ENCODE measurements around the gene DAPK2. TPM values are rescaled to one million over a fixed set of nuclear protein-coding genes. Genes with fewer than 3 reads are reported as not detected.

Gene DAPK2
- total RNA-seq, 4 donors from 2014 or later = 47.4 to 105 (median 78.7) TPM

GRCh38 chr15:64072812-64073211, 26.5 kb upstream of the DAPK2 start:
- Histone ChIP-seq H3K36me3 (peaks cover 2 to 4% of the 10 kb centered on the region in 2 donors), H3K4me3 (replicated peaks in 1 of 3) (no peak overlapping the region), H3K27me3 (no peaks in the 10 kb centered on the region), H3K27ac (peak overlapping the region in 1 of 3 donors; percentile 1), H3K9me3 (no peaks in the 10 kb centered on the region), H3K4me1 (peaks cover 0 to 19% of the 10 kb centered on the region in 2 donors)
- DNase-seq = no peak
- TF ChIP-seq POLR2A (IDR thresholded peaks at IDR 0.05) = no peak
- no peak for TF ChIP-seq CTCF (IDR thresholded peaks at IDR 0.05)
- intact Hi-C loops (cut with DNase I) = no loop called here
- 94% methylated on average over 2 of the region's 2 CpGs for WGBS, 2 donors

GRCh38 chr15:64071931-64072765, 25.9 kb upstream of the DAPK2 start:
- Histone ChIP-seq H3K9me3 (no peaks in the 10 kb centered on the region), H3K4me3 (replicated peaks in 1 of 3) (no peak overlapping the region), H3K4me1 (peaks cover 0 to 23% of the 10 kb centered on the region in 2 donors), H3K27ac (peak overlapping the region; percentile 52 to 75 (median 61)), H3K36me3 (peaks cover 2 to 4% of the 10 kb centered on the region in 2 donors), H3K27me3 (no peaks in the 10 kb centered on the region)
- TF ChIP-seq POLR2A (IDR thresholded peaks at IDR 0.05) (no peak), CTCF (IDR thresholded peaks at IDR 0.05) (no peak)
- intact Hi-C loops (cut with DNase I) = no loop called here
- DNase-seq = no peak
- 94 to 95% methylated on average over 4 of the region's 4 CpGs for WGBS, 2 donors

GRCh38 chr15:64070965-64071851, 24.9 kb upstream of the DAPK2 start:
- TF ChIP-seq POLR2A (IDR thresholded peaks at IDR 0.05) (peak in 1 of 2 donors; percentile 23), CTCF (IDR thresholded peaks at IDR 0.05) (no peak)
- 57 to 78% methylated on average over 5 to 8 of the region's 8 CpGs for WGBS, 2 donors
- H3K27ac ChIP-seq = peak overlapping the region; percentile 52 to 75 (median 61)

GRCh38 chr15:64070106-64070505, 23.8 kb upstream of the DAPK2 start:
- Histone ChIP-seq H3K9me3 (no peaks in the 10 kb centered on the region), H3K36me3 (peaks cover 1 to 2% of the 10 kb centered on the region in 2 donors), H3K4me1 (peaks cover 0 to 23% of the 10 kb centered on the region in 2 donors), H3K27ac (peak overlapping the region in 2 of 3 donors; percentile 61 to 75), H3K4me3 (replicated peaks in 1 of 3) (no peak overlapping the region), H3K27me3 (no peaks in the 10 kb centered on the region)
- no peak for TF ChIP-seq POLR2A (IDR thresholded peaks at IDR 0.05)
- 96 to 97% methylated on average over 3 of the region's 3 CpGs for WGBS, 2 donors
- intact Hi-C loops (cut with DNase I) = no loop called here
- no peak for DNase-seq

More at GRCh38 chr15:64070965-64071851, 24.9 kb upstream of the DAPK2 start:
- Histone ChIP-seq H3K36me3 (peaks cover 2 to 4% of the 10 kb centered on the region in 2 donors), H3K4me1 (peaks cover 0 to 23% of the 10 kb centered on the region in 2 donors), H3K27me3 (no peaks in the 10 kb centered on the region), H3K4me3 (replicated peaks in 1 of 3) (no peak overlapping the region), H3K9me3 (no peaks in the 10 kb centered on the region)
- peak; percentile 42 to 57 for DNase-seq
- intact Hi-C loops (cut with DNase I) = no loop called here

- DNase-seq = no peak
- TF ChIP-seq CTCF (IDR thresholded peaks at IDR 0.05) (no peak), POLR2A (IDR thresholded peaks at IDR 0.05) (no peak)
- H3K4me3 ChIP-seq (replicated peaks in 1 of 3) = no peak overlapping the region
- no peak overlapping the region for H3K27ac ChIP-seq
- H3K27me3 ChIP-seq = no peaks in the 10 kb centered on the region
- peaks cover 0 to 2% of the 10 kb centered on the region in 2 donors for H3K36me3 ChIP-seq
- peaks cover 0 to 23% of the 10 kb centered on the region in 2 donors for H3K4me1 ChIP-seq
- intact Hi-C loops (cut with DNase I) = loop anchor here (10.0 kb wide), 2 partner anchors 463 to 603 kb away; no protein-coding TSS in a partner anchor
- 71 to 81% methylated on average over 4 of the region's 4 CpGs for WGBS, 2 donors
- no peaks in the 10 kb centered on the region for H3K9me3 ChIP-seq
Observed at GRCh38 chr15:64068133-64068532, 21.8 kb upstream of the DAPK2 start.
